SHP77 treated with DMSO at 0.1 percent for 48 hours (cell line): ENCODE measurements around the gene DDX60.
"Not testable (repeated sequence)": the region's sequence is repeated elsewhere in the genome, so short reads cannot be mapped to it uniquely, and the experiment has no call there.

ENCODE experiments used
- DNase-seq: peaks from one replicate; lab custom pipeline; 2025; lab: John Stamatoyannopoulos, UW

Gene DDX60

DNA sequence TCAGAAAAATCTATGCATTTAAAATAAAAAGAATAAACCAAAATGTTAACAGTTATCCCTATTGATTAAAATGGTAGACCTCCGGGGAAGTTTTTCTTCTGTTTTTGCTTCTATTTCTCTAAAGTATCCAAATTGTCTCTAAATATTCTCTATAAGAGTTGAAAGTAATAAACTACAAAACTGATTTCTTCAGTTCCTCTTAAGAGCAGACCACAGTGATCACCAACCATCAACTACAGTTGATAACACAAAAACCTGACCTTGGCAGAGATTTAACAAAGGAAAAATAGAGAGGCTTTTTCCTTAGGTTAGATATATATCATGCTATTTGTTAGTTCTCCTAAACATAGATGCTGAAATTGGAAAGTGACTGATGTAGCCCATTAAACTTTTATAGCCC lies 27.3 kb downstream of the DDX60 start:
- DNase-seq, result no peak

DNA sequence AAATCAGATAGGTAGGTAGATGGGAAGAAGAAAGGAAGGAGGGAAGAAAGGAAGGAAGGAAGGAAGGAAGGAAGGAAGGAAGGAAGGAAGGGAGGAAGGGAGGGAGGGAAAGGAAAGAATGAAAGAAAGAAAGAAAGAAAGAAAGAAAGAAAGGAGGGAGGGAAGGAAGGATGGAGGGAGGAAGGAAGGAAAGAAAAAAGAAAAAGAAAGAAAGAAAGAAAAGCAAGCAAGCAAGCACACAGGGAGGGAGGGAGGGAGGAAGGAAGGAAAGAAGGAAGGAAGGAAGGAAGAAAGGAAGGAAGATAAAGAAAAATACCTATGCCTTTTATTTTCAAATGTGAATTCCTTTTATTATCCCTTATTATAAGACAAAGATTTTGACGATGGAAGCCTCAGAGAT lies 32.7 kb downstream of the DDX60 start:
- DNase-seq, result not testable (repeated sequence)

- no peak for DNase-seq
Measured at GRCh38 chr4:168279556-168279955, 39.0 kb downstream of the DDX60 start.

DNA sequence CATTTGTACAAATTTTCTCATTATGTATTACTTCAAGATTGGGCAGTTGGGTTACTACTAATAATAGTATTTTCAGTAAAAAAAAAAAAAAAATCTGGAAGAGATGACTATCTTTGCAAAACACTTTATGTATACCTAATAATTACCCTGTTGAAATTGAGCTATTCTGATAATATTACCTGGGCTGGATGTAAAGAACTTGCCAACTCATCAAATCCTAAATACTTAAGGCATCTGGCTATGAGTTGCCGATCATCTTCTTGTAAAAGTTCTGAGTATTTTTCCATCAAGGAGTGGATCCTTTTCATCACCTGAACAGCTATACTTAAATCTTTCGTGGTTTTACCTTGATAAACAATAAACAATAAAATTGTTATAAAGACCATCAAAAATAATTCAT lies 42.7 kb downstream of the DDX60 start:
- no peak for DNase-seq

- peak; percentile 5 for DNase-seq
Measured at GRCh38 chr4:168274871-168275270, 43.7 kb downstream of the DDX60 start.

DNA sequence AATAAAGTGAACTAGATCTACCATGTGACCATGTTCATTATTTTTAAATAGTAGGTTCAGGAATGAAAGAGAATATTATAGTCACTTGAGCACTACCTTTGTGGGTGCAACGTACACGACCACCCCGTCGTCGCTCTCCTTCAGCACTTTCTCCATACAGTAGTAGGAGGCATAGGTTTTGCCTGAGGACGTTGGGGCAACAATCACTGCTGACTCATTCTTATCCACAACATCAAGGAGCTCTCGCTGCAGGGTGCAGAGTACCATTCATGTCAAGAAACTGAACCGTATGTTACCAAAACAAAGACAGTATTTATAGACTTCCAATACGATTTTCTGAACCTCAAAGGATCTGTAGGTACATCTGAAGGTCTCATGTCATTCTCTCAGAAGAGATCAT lies 44.7 kb downstream of the DDX60 start:
- no peak for DNase-seq

DNA sequence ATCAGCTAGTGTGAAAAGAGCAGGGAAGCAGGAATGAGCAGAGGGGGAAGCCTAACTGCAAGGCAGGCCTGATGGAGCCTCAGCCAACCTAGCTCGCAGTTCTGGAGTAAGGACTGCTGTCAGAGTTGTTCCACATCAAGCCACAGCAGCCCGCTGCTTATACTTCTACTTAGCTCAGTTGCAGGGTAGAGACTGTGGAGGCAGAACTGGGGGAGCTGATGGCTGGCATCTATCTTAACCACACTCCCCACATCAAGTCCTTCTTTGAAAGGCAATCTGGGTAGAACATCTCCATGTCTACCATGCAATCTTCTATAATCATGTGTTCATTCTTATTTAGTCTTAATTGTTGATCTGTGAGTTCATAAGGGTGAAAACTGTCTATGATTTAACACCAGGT lies 46.1 kb downstream of the DDX60 start:
- no peak for DNase-seq

DNA sequence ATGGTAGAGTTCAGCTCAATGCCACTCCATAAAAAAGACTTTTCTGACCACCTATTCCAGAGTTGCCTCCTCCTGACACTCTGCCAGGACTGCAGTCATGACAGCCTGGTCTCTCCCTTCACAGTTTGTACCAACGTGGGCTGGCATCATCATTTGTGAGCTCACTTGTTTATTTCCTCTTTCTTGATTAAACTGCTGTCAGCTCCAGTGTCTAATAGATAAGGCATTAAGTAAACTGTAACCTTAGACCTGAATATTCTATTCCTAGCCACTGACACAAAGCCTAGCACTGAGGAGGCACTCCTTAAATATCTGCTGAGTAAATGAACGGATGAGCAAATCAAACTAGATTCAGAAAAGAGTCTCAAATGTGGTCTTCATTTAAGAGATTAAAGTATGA lies 48.7 kb downstream of the DDX60 start:
- no peak for DNase-seq

DNA sequence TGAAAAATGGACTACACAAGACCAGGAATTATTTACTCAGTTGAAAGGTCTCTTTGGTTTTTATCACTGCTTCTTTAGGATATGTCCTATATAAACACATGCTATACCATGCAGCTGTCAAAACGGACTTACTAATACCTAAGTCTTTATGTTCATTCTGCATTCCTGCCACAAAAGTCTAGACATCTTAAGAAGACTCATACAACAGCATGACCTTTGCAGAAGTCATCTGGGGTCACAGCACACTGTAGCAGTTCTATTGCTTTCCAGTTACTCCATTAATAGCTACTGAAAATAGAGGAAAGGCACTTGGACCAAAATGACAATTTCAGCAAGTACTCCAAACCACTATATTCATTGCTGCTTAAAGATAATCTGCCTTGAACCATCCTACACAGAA lies 53.2 kb downstream of the DDX60 start:
- no peak for DNase-seq

DNA sequence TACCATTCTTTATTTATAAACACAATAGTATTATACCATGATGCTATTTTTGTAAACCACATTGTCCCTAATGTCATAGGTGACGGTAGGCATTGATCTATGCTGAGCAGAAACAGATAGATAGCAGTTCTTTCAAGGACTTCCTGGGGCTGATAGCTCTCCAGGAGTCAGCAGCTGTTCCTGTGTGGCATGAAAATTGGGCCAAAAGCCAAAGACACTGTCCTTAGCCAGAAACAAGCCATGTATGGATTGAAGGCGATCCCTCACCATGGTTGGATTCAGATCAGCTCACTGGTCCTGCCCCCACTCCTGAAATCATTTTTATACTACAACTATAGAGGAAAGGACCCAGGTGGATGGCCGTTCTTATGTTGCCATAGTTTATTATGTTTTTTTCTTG lies 53.6 kb downstream of the DDX60 start:
- peak; percentile 66 for DNase-seq

DNA sequence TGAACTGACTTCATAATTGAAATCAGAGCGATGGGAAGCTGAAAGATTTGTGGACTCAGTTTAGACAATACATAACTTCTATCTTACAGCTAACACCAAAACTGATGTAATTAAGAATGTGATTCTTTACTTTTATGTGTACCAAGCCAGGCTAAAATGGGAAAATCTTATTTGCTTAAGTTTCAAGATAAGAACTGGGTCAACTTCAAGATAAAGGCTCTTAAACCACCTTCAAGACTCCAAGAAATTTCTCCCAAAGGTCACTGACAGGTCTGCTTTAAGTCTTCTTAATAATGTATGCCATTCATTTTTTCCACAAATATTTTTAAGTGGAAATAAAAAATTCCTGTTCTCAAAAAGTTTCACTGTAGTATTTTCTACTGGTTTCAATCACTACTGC lies 55.5 kb downstream of the DDX60 start:
- no peak for DNase-seq

DNA sequence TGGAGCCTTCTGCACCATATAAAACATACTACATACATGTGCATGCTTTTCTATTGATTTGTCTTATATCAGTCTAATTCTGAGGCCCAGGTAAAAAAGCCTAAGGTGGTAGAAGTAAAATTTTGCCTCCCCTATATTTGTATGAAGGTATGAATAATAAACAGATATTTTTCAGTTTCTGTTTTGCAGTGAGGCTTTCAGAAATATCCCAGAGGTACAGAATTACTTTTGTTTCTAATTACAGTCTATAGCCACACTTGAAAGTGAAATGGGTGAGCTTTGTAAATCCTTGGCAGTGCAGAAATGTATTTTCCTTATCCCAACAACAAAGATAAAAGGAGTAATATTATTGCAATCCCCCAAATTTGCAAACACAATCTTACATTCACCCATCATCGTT lies 59.5 kb downstream of the DDX60 start:
- no peak for DNase-seq

GRCh38 chr4:168257768-168258167 lies 60.8 kb downstream of the DDX60 start:
- no peak for DNase-seq

GRCh38 chr4:168248176-168248710 lies 70.3 kb downstream of the DDX60 start:
- no peak for DNase-seq

- no peak for DNase-seq
Measured at GRCh38 chr4:168247603-168248002, 70.9 kb downstream of the DDX60 start.

- no peak for DNase-seq
Measured at GRCh38 chr4:168241953-168242352, 76.6 kb downstream of the DDX60 start.

- DNase-seq, result no peak
Measured at GRCh38 chr4:168240821-168241220, 77.7 kb downstream of the DDX60 start.

GRCh38 chr4:168221301-168221700 lies 97.3 kb downstream of the DDX60 start:
- DNase-seq, result peak; percentile 57

DNA sequence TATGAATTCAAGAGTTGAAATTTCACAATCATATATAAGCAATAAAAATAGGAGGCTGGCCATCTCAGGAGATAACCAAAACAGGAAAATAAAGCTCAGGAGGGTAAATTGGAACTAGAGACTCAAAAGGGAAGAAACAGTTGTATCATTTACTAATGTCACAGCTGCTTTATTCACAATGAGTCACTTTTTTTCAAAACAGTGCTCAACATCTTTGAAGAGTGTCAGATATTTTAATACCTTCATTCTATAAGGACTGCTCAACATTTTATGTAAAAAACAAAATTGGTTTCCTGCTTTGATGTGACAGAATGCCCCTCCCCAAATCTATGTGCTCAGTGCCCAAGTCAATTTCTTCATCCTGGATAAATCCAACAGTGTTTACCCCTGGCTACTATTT lies 97.7 kb downstream of the DDX60 start:
- DNase-seq, result no peak

- no peak for DNase-seq
Measured at GRCh38 chr4:168218645-168219044, 99.9 kb downstream of the DDX60 start.

DNA sequence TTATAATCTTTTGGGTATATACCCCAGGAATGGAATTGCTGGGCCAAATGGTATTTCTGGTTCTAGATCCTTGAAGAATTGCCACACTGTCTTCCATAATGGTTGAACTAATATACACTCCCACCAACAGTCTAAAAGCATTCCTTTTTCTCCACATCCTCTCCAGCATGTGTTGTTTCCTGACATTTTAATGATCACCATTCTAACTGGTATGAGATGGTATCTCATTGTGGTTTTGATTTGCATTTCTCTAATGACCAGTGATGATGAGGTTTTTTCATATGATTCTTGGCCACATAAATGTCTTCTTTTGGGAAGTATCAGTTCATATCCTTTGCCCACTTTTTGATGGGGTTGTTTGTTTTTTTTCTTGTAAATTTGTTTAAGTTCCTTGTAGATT lies 105.0 kb downstream of the DDX60 start:
- DNase-seq, result not testable (repeated sequence)

DNA sequence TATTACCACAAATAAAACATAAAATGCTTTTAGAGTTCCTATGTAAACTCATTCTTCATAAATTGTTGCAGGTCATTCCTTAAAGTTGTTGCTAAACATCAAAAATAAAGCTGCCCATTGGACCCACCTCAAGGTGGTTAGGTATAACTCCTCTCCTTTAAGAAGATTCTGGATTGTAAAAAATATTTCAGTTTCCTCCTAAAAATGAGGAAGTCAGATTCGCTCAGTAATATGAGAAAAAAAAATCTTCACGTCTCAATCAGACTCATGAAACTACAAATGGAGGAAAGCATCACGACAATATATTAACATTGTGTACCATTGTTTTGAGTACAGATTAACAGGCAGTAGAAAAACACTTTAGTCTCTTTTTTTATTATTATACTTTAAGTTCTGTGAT lies 105.9 kb downstream of the DDX60 start:
- no peak for DNase-seq

DNA sequence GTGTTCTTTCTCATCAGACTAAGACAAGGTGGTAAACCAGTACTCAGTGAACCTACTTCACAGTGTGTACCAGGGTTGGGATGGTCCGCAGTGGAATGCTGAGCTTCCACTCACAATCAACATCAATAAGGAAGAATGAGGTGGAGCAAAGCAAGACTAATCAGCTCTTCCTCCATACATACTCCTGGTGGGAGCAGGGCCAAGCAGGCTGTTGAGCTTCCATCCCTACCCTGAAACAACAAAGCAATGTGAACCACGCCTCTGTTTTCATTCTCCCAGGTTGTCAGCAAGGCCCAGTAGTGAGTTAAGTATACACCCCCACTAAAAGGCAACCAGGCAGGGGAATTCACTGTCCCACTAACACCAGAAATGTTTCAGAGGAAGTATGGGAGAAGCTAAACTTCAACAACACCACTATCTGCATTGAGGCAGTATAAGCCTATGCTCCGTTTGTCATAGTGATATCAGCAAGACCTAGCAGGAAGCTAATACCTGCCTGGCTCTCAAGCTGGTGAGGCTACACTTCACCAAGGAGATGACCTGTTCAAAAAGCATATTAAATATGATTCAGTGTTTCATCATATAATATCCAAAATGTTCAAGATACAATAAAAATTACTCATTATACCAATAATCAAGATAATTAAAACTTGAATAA lies 109.5 kb downstream of the DDX60 start:
- DNase-seq, result no peak

- DNase-seq, result no peak
Measured at GRCh38 chr4:168203233-168203911, 115.2 kb downstream of the DDX60 start.
